K562 (cell line): ENCODE results near the gene DHX57. TPM values are rescaled to one million over a fixed set of nuclear protein-coding genes. Genes with fewer than 3 reads are reported as not detected.
A peak's percentile ranks its signal among the peaks of the same experiment; 100 is the strongest.

Source experiments
- BRF1 ChIP-seq: IDR thresholded peaks from 3 replicates; pipeline ENCODE4 v1.6.1; 2011; ENCODE audit warnings: borderline replicate concordance, mild to moderate bottlenecking; ENCODE audit not compliant: insufficient read length; ENCODE audit errors: extremely low read depth
- CBX1 ChIP-seq: sonication (generic); IDR thresholded peaks from 2 replicates; pipeline ENCODE4 v1.6.1; 2016; ENCODE audit warnings: antibody characterized with exemption, low read depth, mild to moderate bottlenecking
- ELK1 ChIP-seq: sonication (generic); formaldehyde crosslinking; IDR thresholded peaks from 2 replicates; pipeline ENCODE4 v1.8.1; 2022; ENCODE audit warnings: missing genetic modification reagents
- EZH2 ChIP-seq: IDR thresholded peaks from 2 replicates; pipeline ENCODE4 v1.6.1; 2012; ENCODE audit warnings: low read depth, mild to moderate bottlenecking, inconsistent platforms, low read length, borderline replicate concordance
- FUS ChIP-seq: fragments of 200-400 bp; formaldehyde crosslinking; optimal IDR thresholded peaks from 2 replicates; pipeline ENCODE3; 2017; ENCODE audit warnings: low read depth, low read length
- HOXB6 ChIP-seq: fragments of 250-450 bp; sonication (Bioruptor Pico); IDR thresholded peaks from 2 replicates; pipeline ENCODE4 v1.5.1; 2022; ENCODE audit warnings: mild to moderate bottlenecking, borderline replicate concordance
- IRF2 ChIP-seq: sonication (generic); formaldehyde crosslinking; IDR thresholded peaks from 2 replicates; pipeline ENCODE4 v1.8.1; 2022; ENCODE audit warnings: mild to moderate bottlenecking, missing genetic modification reagents
- NRF1 ChIP-seq, 2 experiments: fragments of 450-650 bp; IDR thresholded peaks in 1 of 2; conservative IDR thresholded peaks in 1 of 2; 2 replicates each; pipeline ENCODE4 v1.6.1; 2014; ENCODE audit warnings: mild to moderate bottlenecking in 2 of 2
- PPARD ChIP-seq: fragments of 250-450 bp; sonication (Bioruptor Pico); IDR thresholded peaks from 2 replicates; pipeline ENCODE4 v1.8.0; 2022; ENCODE audit warnings: inconsistent platforms, mild to moderate bottlenecking, moderate library complexity
- RBM17 ChIP-seq: fragments of 200-400 bp; formaldehyde crosslinking; IDR thresholded peaks from 2 replicates; pipeline ENCODE4 v1.6.1; 2017; ENCODE audit warnings: low read depth, mild to moderate bottlenecking, low read length, borderline replicate concordance
- RFX7 ChIP-seq: fragments of 250-450 bp; sonication (Bioruptor Pico); IDR thresholded peaks from 2 replicates; pipeline ENCODE4 v1.5.1; 2021; ENCODE audit warnings: mild to moderate bottlenecking
- SOX6 ChIP-seq: fragments of 450-650 bp; IDR thresholded peaks from 2 replicates; pipeline ENCODE4 v1.6.1; 2014; ENCODE audit warnings: mild to moderate bottlenecking
- TCF3 ChIP-seq: sonication (generic); formaldehyde crosslinking; IDR thresholded peaks from 2 replicates; pipeline ENCODE4 v1.4.0; 2020; ENCODE audit warnings: mild to moderate bottlenecking, missing genetic modification reagents
- TFAP4 ChIP-seq: sonication (generic); formaldehyde crosslinking; IDR thresholded peaks from 2 replicates; pipeline ENCODE4 v1.8.0; 2022; ENCODE audit warnings: missing genetic modification reagents, mild to moderate bottlenecking, moderate library complexity, borderline replicate concordance
- THAP7 ChIP-seq: fragments of 250-450 bp; sonication (Bioruptor Pico); IDR thresholded peaks from 2 replicates; pipeline ENCODE4 v1.5.0; 2021
- TRIM28 ChIP-seq: fragments of 450-650 bp; IDR thresholded peaks from 2 replicates; pipeline ENCODE4 v1.6.1; 2017
- XRCC5 ChIP-seq: fragments of 200-400 bp; formaldehyde crosslinking; IDR thresholded peaks from 2 replicates; pipeline ENCODE4 v1.6.1; 2017; ENCODE audit warnings: low read depth, mild to moderate bottlenecking, low read length
- ZBTB2 ChIP-seq: fragments of 450-650 bp; IDR thresholded peaks from 2 replicates; pipeline ENCODE4 v1.6.1; 2016; ENCODE audit warnings: antibody characterized with exemption
- ZBTB9 ChIP-seq: fragments of 450-650 bp; formaldehyde crosslinking; IDR thresholded peaks from 2 replicates; pipeline ENCODE4 v1.4.0; 2020; ENCODE audit warnings: mild to moderate bottlenecking, moderate library complexity
- ZNF217 ChIP-seq: sonication (generic); formaldehyde crosslinking; IDR thresholded peaks from 2 replicates; pipeline ENCODE4 v1.8.0; 2022; ENCODE audit warnings: mild to moderate bottlenecking, missing genetic modification reagents
- ZNF23 ChIP-seq: fragments of 250-450 bp; sonication (Bioruptor Pico); IDR thresholded peaks from 2 replicates; pipeline ENCODE4 v1.4.0; 2020; ENCODE audit warnings: mild to moderate bottlenecking
- ZNF436 ChIP-seq: fragments of 250-450, 450-650 bp; sonication (Bioruptor Pico); formaldehyde crosslinking; IDR thresholded peaks from 2 replicates; pipeline ENCODE4 v1.7.0; 2020; ENCODE audit warnings: mild to moderate bottlenecking
- ZNF445 ChIP-seq: fragments of 250-450 bp; sonication (Bioruptor Pico); IDR thresholded peaks from 2 replicates; pipeline ENCODE4 v1.4.0; 2020; ENCODE audit warnings: low read depth, mild to moderate bottlenecking, moderate library complexity
- ZSCAN29 ChIP-seq: fragments of 450-650 bp; IDR thresholded peaks from 2 replicates; pipeline ENCODE4 v1.6.1; 2017
- ZZZ3 ChIP-seq: fragments of 450-650 bp; IDR thresholded peaks from 2 replicates; pipeline ENCODE4 v1.6.1; 2016; ENCODE audit warnings: antibody characterized with exemption, mild to moderate bottlenecking, moderate library complexity
- polyA plus RNA-seq, 8 experiments: library from polyadenylated mRNA; depleted of rRNA in 4 of 8; stranded (reverse) in 5 of 8; unstranded in 3 of 8; fragments of >200 nt; fragmentation: Nextera tagmentation in 2 of 8; fragmentation: Illumina TruSeq in 1 of 8; extraction: Ambion mirVana in 2 of 8; extraction: Trizol in 1 of 8; gene quantifications; 2 replicates each; pipeline versions ENCODE4 v1.2.1 to v1.2.3, GENCODE V29; 2011 to 2014; ENCODE audit warnings: inconsistent platforms in 1 of 8, missing spikeins in 1 of 8
- total RNA-seq, 7 experiments: library from RNA; depleted of rRNA in 6 of 7; stranded (reverse); fragments of >200 nt in 6 of 7; fragmentation: Illumina TruSeq in 2 of 7; extraction: Trizol in 2 of 7; gene quantifications; 2 replicates each; pipeline versions ENCODE4 v1.2.1 to v1.2.3, GENCODE V29; 2011 to 2021; ENCODE audit warnings: low replicate concordance in 1 of 7

DHX57 gene
- total and polyA plus RNA-seq, 9 of the 15 experiments (the other 6 are each of a cell fraction or from before 2014, with no cell fraction given) = 7.4 to 23.6 (median 17.9) TPM

- TF ChIP-seq TFAP4 (CRISPR knock-in tag) (peak; percentile 89), ZZZ3 (no peak), THAP7 (CRISPR knock-in tag) (peak; percentile 94), SOX6 (peak; percentile 87), IRF2 (CRISPR knock-in tag) (no peak), RBM17 (no peak), HOXB6 (CRISPR knock-in tag) (peak; percentile 81; the same call in 1 of the 2 replicates), FUS (no peak), ZNF436 (CRISPR knock-in tag) (peak; percentile 82), TRIM28 (peak; percentile 27; the same call in 1 of the 2 replicates), EZH2 (no peak), RFX7 (CRISPR knock-in tag) (0 out of 2 replicates have a peak, but pooled peaks have one; percentile 43), BRF1 (no peak), ZBTB2 (peak; percentile 92), PPARD (CRISPR knock-in tag) (no peak), ELK1 (CRISPR knock-in tag) (no peak), NRF1 (conservative IDR thresholded peaks at IDR 0.05 in 1 of 2, IDR thresholded peaks at IDR 0.05 in 1 of 2) (peak; percentile 93 to 94), ZSCAN29 (peak; percentile 81), ZNF217 (CRISPR knock-in tag) (0 out of 2 replicates have a peak, but pooled peaks have one; percentile 36), TCF3 (CRISPR knock-in tag) (no peak; the same call in 1 of the 2 replicates), XRCC5 (peak; percentile 94; the same call in 1 of the 2 replicates), ZNF445 (CRISPR knock-in tag) (no peak), ZBTB9 (CRISPR knock-in tag) (peak; percentile 89; the same call in 1 of the 2 replicates), ZNF23 (CRISPR knock-in tag) (no peak), CBX1 (peak; percentile 99)
Measured at GRCh38 chr2:38750891-38751595, 124.7 kb downstream of the DHX57 start, which contains the start of gene SRSF7 (continued).
